ENCODE measurements around the gene RALGAPA1. TPM values are rescaled to one million over a fixed set of nuclear protein-coding genes. Genes with fewer than 3 reads are reported as not detected.
A peak's percentile ranks its signal among the peaks of the same experiment; 100 is the strongest.
"Not testable (repeated sequence)": the region's sequence is repeated elsewhere in the genome, so short reads cannot be mapped to it uniquely, and the experiment has no call there.

Gene RALGAPA1
- total RNA-seq, 1 donor from 2014 or later: 101 TPM

GRCh38 chr14:35821564-35822411, 12.7 kb upstream of the RALGAPA1 start:
- peak; percentile 34 for DNase-seq

GRCh38 chr14:35819591-35820540, 10.8 kb upstream of the RALGAPA1 start:
- DNase-seq: no peak

- DNase-seq: peak; percentile 56
Measured at GRCh38 chr14:35818346-35819115, 9.4 kb upstream of the RALGAPA1 start.

GRCh38 chr14:35814371-35815005, 5.4 kb upstream of the RALGAPA1 start:
- peak; percentile 54 for DNase-seq

- no peak for DNase-seq
Measured at GRCh38 chr14:35810963-35811362, 1.9 kb upstream of the RALGAPA1 start.

GRCh38 chr14:35809597-35809996, 502 bp upstream of the RALGAPA1 start:
- DNase-seq: no peak

- DNase-seq: peak; percentile 49
Measured at GRCh38 chr14:35808076-35808637, 938 bp downstream of the RALGAPA1 start.

- no peak for DNase-seq
Measured at GRCh38 chr14:35807131-35807961, 1.7 kb downstream of the RALGAPA1 start.

GRCh38 chr14:35806006-35806907, 2.8 kb downstream of the RALGAPA1 start:
- no peak for DNase-seq

- no peak for DNase-seq
Measured at GRCh38 chr14:35797796-35798195, 11.3 kb downstream of the RALGAPA1 start.

- no peak for DNase-seq
Measured at GRCh38 chr14:35789651-35790050, 19.4 kb downstream of the RALGAPA1 start.

- no peak for DNase-seq
Measured at GRCh38 chr14:35786856-35787255, 22.2 kb downstream of the RALGAPA1 start.

- DNase-seq: no peak
Measured at GRCh38 chr14:35783699-35784098, 25.4 kb downstream of the RALGAPA1 start.

GRCh38 chr14:35779368-35779767, 29.7 kb downstream of the RALGAPA1 start:
- no peak for DNase-seq

GRCh38 chr14:35777550-35777949, 31.5 kb downstream of the RALGAPA1 start:
- DNase-seq: not testable (repeated sequence)

- no peak for DNase-seq
Measured at GRCh38 chr14:35776823-35777222, 32.3 kb downstream of the RALGAPA1 start.

- not testable (repeated sequence) for DNase-seq
Measured at GRCh38 chr14:35776085-35776484, 33.0 kb downstream of the RALGAPA1 start.

GRCh38 chr14:35766700-35767082, 42.4 kb downstream of the RALGAPA1 start:
- DNase-seq: no peak

GRCh38 chr14:35766036-35766699, 42.9 kb downstream of the RALGAPA1 start:
- no peak for DNase-seq
